Stimulated activated CD4-positive, alpha-beta T cell treated with anti-CD3 and anti-CD28 coated beads, Interleukin-2, amount 100 ng/mL, for 48 hours (primary cell): Measurements from ENCODE around the gene MRPL20.
"Not testable (repeated sequence)": the region's sequence is repeated elsewhere in the genome, so short reads cannot be mapped to it uniquely, and the experiment has no call there.

Experiments
- DNase-seq, 2 donors: peaks; one replicate each; pipeline ENCODE4 v3.0.0-alpha.2; 2020

The MRPL20 gene

GRCh38 chr1:1425753-1426495 is 18.8 kb upstream of the MRPL20 start:
- DNase-seq, result no peak

DNA sequence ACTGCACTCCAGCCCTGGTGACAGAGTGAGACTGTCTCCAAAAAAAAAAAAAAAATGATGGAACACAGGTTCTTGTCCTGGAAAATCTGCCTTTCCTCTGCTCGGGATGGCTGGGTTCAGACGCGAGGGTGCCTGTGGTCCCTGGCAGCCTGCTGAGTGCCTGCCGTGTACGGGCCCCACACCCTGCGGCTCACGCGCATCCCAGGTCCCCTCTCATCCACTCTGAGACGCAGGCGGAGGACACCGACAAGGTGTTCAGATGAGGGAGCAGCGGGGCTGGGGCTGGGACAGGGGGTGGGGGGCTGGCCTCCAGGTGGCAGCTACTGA is 18.3 kb upstream of the MRPL20 start:
- no peak for DNase-seq

GRCh38 chr1:1424707-1425106 is 17.6 kb upstream of the MRPL20 start:
- DNase-seq, result no peak

GRCh38 chr1:1423245-1423597 is 16.1 kb upstream of the MRPL20 start:
- DNase-seq, result no peak

- no peak for DNase-seq
Observed at GRCh38 chr1:1422465-1423244, 15.6 kb upstream of the MRPL20 start.

DNA sequence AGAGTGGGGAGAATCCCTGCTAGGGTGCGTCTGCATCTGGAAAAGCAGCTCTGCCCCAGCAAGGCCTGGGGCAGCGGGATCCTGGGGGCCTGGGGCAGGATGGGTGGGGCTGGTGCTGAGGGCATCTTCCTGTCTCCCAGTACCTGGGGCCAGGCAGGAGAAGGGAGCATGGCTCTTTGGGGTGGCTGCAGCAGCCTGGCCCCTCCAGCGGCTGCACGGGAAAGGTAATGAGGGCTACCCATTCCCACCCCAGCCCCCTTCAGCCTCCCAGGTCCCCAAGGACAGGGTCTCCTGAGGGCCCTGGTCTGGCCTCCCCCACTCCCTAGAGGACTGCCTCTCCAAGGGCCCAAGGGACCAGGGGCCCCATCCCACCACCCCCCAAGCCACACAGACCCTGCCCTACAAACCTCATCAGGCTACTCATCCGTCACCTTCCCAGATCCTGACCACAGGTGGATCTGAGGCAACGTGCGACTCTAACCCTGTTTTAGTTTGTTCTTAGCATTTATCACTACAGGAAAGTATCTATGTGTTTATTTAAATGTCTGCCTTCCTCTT is 14.9 kb upstream of the MRPL20 start:
- DNase-seq, result no peak

DNA sequence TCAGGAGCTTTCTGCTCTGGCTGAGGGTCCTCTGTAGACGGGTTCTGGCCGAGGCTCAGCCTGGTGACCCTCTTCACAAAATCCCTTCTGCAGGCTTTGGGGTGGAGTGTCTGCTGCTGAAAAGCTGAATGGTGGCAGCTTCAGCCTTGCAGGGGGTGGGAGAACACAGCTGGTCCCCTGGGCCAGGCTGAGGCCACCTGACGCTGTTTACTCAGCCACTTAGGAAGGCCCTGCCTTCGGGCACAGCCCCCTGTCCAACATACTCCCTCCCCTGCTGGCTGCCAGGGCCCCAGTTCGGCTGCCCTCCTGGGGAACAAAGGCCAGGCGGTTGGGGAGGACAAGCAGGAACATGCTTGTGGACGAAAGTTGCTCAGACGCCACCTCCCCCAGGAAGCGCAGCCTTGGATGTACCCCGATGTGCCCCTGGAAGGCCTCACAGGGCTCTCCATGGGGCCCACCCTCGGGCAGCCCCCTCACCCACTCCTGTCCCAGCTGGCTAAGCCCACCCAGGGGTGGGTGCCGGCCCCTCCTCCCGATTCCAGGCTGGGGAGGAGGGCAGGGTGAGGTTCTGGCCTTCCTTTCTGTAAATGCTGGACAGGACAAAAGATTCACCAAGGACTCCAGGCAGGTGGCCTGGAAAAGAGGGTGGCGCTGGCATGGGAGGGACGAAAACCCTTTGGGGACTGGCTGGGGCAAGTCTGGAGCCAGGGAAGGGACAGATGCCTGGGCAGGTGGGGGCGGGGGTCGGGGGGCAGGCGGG is 14.2 kb upstream of the MRPL20 start, which contains the start of gene ANKRD65:
Gene ANKRD65 (minus strand): TSS at position 130 of the 760 bp plus-strand sequence. CDS start 271 bp downstream, outside the sequence.
- DNase-seq, result no peak

- no peak for DNase-seq
Observed at GRCh38 chr1:1420654-1421141, 13.6 kb upstream of the MRPL20 start.

DNA sequence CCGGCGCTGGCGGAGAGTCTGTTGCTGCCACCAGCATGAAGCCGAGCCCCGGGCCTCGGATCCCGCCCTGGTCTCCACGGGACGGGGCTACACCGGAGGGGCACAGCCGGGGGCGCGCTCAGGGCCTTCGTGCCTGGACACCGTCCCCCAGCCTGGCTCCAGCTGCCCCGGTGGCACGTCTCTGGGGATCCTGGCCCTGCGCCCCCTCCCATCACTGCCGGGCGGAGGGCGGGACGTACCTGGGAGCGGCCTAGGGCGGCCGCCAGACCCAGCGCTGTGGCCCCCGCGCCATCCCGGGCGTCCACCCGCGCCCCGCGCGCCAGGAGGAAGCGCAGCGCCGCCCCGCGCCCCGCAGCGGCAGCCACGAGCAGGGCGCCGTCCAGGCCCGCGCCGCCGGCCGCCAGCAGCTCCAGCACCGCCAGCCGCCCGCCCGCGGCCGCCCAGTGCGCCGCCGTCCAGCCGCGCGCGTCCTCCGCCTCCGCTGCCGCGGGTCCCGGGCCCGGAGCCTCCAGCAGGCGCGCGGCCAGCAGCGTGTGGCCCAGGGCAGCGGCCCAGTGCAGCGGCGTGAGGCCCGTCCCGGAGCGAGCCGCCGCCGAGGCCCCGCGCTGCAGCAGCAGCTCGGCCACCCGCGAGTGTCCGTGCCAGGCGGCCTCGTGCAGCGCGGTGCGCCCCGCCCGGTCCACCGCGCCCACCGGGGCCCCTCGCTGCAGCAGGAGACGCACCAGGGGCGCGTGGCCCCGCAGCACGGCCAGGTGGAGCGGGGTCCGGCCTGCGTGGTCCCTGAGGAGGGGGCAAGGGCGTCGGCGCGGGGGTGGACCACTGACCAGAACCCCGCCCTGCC is 12.9 kb upstream of the MRPL20 start:
- no peak for DNase-seq

- DNase-seq, result no peak
Observed at GRCh38 chr1:1419363-1419812, 12.3 kb upstream of the MRPL20 start.

DNA sequence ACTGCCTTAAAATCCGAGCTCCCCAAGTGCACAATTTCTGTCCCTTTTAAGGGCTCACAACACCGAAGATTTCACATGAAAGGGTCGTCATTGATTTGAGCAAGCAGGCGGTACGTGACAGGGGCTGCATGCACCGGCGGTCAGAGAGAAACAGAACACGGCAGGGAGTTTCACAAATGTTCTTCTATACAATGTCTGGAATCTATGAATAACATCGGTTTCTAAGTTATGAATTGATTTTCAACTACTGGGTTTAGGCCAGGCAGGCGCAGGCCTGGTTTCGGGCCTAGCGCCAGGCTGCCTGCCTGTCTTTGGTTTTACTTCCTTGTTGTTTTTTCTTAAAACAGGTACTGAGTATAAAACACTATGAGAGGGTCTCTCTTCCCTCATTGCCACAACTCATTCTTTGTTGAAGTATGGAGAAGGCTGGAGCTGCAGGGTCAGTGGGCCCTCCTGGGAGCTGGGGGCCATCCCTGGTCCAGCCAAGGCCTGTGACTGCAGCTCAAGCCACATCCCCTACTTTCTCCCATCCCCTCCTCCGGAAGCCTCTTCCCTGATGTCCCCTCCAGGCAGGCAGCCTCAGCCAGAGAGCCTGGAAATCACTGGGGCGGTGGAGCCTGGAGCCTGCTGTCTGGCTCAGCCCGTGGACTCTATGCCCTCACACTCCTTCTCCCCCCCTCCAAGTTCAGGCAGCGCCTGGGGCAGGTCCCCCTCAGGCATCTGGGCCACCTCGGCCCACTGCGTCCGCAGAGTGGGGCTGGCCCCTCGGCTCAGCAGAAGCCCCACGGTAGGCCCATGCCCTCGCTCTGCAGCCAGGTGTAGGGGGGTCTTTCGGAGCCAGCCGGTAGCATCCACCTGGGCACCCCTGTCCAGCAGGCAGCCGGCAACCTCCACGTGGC is 11.6 kb upstream of the MRPL20 start:
- DNase-seq, result no peak

- DNase-seq, result not testable (repeated sequence)
Observed at GRCh38 chr1:1417825-1418463, 10.9 kb upstream of the MRPL20 start.

DNA sequence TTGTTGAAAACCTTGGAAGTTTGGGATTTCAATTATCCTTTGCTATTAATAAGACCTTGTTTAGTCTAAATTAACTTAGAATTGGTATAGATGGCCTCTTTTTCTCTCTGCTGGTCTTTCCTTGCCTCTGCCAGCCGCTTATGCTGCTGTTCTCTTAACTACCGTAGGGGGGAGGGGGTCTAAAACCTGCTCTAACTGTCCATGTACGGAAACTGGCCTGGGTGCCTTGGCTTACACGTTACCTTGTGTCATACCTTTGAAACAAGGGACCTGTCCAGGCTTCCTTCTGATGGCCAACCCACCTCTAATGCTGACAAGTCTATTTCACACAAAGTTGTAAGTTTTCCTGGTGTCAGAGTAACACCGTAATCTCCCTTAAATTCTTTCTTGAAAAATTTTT is 10.3 kb upstream of the MRPL20 start:
- DNase-seq, result not testable (repeated sequence)

DNA sequence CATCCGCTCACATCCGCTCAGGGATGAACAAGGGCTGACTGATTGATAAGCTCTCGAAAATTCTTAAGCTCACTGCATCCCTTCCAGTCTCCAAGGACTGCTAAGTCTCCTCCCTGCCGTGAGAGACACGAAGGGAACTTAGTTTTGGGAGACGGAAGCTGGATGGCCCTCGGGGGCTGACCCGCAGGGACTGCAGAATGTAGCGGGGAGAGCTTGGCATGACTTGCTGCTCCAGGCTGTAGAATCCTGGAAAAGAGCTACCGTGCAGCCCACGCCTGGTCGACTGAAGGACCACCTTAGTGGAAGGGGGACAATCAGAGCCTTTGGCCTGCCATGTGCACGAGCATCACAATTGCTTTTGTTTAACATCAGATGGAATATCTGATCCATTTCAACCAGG is 8.7 kb upstream of the MRPL20 start:
- no peak for DNase-seq

GRCh38 chr1:1412311-1412902 is 5.3 kb upstream of the MRPL20 start:
- not testable (repeated sequence) for DNase-seq

DNA sequence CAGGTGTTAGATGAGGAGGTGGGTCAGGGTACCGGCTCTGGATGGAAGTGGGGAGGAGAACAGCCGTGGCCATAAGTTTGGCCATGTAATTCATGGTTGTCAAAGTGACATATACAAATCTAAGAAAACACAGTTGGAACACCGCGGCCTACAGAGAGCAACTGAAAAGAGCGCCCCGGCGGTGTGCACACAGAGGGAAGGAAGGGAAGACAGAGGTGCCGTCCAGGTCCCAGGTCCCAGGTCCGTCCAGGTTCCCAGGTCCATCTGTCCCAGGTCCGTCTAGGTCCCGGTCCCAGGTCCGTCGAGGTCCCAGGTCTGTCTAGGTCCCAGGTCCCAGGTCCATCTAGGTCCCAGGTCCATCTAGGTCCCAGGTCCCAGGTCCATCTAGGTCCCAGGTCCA is 4.5 kb upstream of the MRPL20 start:
- no peak for DNase-seq

DNA sequence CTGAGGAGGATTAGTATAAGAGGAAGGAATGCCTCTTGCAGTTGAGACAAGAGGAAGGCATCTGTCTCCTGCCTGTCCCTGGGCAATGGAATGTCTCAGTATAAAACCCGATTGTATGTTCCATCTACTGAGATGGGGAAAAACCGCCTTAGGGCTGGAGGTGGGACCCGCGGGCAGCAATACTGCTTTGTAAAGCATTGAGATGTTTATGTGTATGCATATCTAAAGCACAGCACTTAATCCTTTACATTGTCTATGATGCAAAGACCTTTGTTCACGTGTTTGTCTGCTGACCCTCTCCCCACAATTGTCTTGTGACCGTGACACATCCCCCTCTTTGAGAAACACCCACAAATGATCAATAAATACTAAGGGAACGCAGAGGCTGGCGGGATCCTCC is 3.1 kb upstream of the MRPL20 start:
- not testable (repeated sequence) for DNase-seq

- no peak for DNase-seq
Observed at GRCh38 chr1:1407636-1408318, 684 bp upstream of the MRPL20 start.

DNA sequence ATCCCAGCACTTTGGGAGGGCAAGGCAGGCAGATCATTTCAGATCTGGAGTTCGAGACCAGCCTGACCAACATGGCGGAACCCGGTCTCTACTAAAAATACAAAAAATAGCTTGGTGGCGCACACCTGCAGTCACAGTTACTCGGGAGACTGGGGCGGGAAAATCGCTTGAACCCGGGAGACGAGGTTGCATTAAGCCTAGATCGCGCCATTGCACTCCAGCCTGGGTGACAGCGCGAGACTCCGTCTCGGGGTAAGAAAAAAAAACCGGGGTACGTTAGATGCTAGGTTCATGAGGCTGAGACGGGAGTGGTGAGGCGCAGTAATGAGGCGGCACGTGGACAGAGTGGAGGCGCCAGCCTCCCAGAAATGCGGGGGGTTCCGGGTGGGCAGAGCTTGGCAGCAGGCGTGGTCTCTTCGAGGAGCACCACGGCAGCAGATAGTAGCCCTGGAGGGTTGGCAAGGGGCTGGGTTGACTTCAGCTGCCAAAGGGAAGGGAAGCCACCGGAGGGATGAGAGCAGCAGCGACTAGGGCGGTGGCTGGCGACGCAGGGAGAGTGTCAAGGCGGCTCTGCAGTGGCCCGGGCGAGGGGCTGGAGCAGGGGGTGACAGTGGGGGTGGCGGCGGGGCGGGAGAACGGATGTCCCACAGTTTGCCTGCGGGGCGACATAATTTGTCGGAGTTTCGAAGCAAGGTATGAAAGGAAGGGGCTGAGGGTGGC is 832 bp downstream of the MRPL20 start:
- no peak for DNase-seq
